Heart left ventricle (tissue), 13 donors: ENCODE measurements around the gene CCSER2.

ENCODE experiments used
- CTCF ChIP-seq, 12 donors: fragments of 200-600 bp; sonication (generic) in 4 of 12; IDR thresholded peaks; one replicate each; pipeline versions ENCODE4 v1.5.0 to v1.8.0; 2018 to 2022; ENCODE audit warnings: antibody characterized with exemption in 12 of 12, mild to moderate bottlenecking in 5 of 12
- POLR2A ChIP-seq, 2 donors: fragments of 450-650 bp; IDR thresholded peaks; one replicate each; pipeline ENCODE4 v1.6.1; 2017; ENCODE audit warnings: antibody characterized with exemption in 2 of 2, mild to moderate bottlenecking in 2 of 2, moderate library complexity in 2 of 2
- donor health status: ischemic (EF 13 %, LVEDD 7.1; RV severe dilation, severe dysfunction).
- donor health status: DM: no; HTN: yes; CAD: no.
- donor health status: DM: no; HTN: no; CAD: no.
- donor health status: ischemic (EF 25% LVEDD 6.9; RV normal size, moderate dysfunction).
- donor health status: ischemic (EF 25% LVEDD 5.7; RV mildly dilated, moderate dysfunction).
- donor health status: ischemic (EF 35%, LVEDD 5.7; RV mildly dilated, moderate dysfunction).
- donor health status: nonischemic (EF 11% LVEDD 7.7; RV severe dilation, severe dysfunction).
- donor health status: DM: yes; HTN: yes; CAD: no.
- donor health status: PGD.
- donor health status: ischemic (EF 29% LVEDD 5.4; RV normal size, mild dysfunction).
- donor health status: nonischemic (EF 23%, LVEDD 6.1; RV moderate dilation, normal function).

- TF ChIP-seq POLR2A (IDR thresholded peaks at IDR 0.05) (no peak), CTCF (IDR thresholded peaks at IDR 0.05) (no peak)
Observed at GRCh38 chr10:84373000-84373399, 44.6 kb downstream of the CCSER2 start.
